Urothelium cell line (cell line): ENCODE measurements around the gene COL6A2.
"Not testable (repeated sequence)": the region's sequence is repeated elsewhere in the genome, so short reads cannot be mapped to it uniquely, and the experiment has no call there.

ENCODE experiments used
- DNase-seq: peaks from one replicate; pipeline ENCODE4 v3.0.0; 2011; ENCODE audit warnings: low spot score, mixed read lengths
- FAIRE-seq: peaks from 2 replicates; lab custom pipeline; 2011; peaks lifted over from hg19 to GRCh38; lab: Jason Lieb, UNC

COL6A2 gene

GRCh38 chr21:46097336-46098293, at the start of gene COL6A2:
COL6A2 (plus strand) TSS chr21:46098112.
- DNase-seq (peak; percentile 90), FAIRE-seq (peak; percentile 70)

DNA sequence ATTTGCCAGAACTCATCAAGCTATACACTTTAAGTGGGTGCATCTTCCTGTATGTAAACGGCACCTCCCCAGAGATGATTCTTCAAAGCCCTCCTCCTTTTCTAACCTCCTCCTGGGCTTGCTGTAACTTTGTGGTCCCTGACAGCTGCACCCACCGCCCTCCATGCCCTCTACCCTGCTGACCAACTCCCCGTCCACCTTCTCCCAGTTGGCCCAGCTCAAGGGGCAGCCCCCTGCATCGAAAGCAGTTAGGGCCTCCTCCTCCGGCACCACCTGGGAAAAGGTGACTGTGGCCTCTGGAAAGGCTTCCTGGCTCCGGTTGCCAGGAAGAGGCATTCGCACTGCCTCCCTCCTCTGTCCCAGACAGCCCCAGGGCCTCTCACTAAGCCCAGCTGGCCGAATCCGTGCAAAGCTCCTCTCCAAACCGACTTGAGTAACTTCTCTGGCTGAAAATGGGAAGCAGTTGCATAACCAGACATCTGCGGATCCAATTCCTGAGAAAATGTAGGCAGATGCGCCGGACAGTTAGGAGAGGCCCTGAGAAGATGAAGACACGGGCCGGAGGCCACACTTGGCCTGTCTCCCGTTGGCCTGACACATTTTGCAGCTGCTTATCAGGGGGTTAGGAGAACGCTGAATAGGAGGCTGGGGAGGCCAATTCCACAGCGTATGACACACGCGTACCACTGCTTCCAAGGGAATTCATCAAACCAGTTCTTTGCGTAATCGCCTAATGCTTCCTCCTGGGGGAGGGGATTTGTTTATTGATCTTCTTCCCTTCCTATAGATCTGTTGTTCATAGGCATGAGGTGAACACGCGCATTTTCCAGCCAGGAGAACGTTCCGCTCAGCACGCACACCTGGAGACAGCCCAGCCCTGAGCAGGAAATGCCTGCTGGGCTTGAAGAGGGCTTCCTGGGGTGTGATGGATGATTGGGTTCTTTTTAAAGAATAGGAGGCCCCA, 48.7 kb upstream of the COL6A2 start:
- FAIRE-seq = peak; percentile 73
- no peak for DNase-seq

DNA sequence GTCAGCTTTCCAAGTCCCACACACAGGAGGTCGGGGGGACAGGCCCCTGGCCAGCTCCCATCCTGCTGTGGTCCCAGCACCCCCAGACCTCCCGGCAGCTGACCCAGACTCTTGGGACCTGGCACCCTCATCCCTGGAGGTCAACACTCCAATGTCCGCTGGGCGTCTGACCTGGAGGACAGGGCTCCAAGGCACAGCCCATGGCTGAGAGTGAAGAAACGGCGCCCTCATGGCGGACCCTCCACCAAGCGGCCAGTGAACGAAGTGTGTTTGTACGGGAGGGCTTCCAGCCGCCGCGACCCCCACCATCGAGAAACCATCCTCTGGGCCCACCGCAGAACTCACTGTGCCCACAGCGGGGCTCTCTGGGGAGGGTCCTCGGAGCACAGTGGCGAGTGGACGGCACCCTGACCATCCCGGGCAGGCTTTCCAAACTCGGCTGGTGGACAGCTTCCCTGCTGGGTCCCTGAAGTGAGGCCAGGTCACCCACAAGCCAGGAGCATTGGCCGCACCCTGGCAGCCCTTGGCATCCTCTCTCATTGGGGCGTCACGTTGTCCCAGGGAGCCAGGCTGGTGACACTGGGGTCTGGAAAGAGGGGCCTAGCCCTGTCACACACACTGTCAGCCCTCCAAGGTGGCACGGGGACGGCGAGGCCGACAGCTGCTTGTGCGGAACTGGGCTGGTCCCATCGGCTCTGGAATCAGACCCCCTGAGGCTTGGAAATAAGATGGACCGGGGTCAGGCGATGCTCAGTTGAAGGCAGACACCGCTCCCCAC, 47.8 kb upstream of the COL6A2 start:
- DNase-seq (no peak), FAIRE-seq (no peak)

DNA sequence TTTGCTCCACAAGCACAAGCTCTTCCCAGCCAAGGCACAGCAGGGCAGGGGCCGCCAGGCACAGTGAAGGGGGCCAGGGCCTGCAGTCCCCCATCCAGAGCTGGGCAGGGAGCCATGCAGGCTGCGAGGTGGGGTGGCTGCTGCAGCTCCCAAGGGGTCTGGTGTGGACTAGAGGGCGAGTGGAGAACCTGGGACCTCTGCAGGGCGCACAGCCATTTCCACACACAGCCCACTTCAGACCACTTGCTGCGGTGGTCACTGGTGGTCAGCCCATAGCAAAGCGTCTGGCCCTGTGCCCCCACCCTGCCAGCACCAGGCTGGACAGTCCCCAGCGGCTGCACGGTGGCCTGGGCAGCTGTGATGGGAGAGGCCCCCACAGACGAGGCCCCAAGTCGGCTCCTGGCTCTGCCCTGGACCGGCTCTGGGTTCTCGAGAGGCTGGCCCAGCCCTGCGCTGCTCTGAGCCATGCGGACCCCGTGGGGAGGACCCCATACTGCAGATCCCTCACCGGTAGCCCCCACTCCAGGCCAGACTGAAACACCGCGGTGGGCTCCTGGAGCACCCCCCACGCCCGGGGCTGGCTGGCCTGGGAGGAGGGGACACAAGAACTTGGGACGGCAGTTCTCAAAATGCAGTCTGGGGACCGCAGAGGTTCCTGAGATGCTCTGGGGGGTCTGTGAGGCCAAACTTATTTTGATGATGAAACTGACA, 47.1 kb upstream of the COL6A2 start:
- DNase-seq (no peak), FAIRE-seq (no peak)

DNA sequence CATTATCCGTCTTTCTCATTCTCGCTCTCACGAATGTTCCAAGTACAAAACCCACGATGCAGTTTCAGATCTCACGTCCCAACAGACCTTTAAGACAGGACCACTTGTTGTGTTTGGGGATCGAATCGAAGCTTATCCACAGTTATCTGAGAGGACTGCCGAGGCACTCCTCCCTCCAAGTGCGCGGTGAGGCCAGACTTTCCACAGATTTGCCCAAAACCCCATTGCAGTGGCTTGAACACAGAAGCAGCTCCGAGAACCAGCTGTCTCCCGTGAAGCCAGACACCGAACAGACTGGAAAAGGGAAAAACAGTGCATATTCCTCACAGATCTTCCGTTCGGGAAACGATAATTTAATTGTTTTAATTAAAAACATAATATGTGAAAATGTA, 46.5 kb upstream of the COL6A2 start:
- FAIRE-seq = no peak

DNA sequence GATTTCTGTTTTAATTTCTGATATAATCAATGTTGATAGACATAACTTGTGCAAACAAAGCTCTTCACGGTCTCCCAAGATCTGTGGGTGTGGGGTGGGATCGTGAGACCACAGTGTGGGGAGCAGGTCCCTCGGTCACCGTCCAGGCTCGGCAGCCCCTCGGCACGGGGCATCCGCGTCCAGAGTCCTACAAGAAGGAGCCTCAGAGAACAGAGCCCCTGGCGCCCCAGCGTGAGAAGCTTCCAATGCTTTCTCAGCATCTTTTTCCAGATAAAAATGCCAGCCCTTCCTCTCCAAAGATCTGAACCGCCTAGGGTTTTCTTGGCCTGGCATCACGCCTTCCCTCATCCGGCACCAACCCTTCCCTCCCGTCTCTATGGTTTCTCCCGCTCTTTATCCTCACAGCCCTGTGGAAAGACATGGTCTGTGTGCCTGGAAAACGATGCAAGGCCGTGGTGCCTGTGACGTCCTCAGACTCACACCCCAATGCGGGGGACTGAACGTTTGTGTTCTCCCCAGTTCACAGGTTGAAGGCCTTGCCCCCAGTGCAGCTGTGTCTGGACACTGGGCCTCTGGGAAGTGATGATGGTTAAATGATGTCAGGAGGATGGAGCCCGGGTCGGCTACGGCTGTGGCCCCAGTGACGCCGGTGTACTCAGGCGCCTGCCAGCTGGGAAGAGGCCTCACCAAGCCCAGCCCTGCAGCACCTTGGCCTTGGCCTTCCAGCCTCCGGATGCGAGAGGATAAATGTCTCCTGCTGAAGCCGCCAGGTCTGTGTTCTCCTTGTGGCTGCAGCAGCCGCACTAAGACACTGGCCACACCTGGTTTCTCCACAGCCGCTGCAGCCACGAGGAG, 45.9 kb upstream of the COL6A2 start:
- DNase-seq = no peak
- no peak for FAIRE-seq

More for the DNA sequence above, 46.5 kb upstream of the COL6A2 start:
- DNase-seq = no peak

GRCh38 chr21:46052703-46053651, 44.9 kb upstream of the COL6A2 start:
- FAIRE-seq (peak; percentile 91), DNase-seq (peak; percentile 49)

- DNase-seq (no peak), FAIRE-seq (no peak)
These were observed 43.9 kb upstream of the COL6A2 start for GRCh38 chr21:46054031-46054430.

DNA sequence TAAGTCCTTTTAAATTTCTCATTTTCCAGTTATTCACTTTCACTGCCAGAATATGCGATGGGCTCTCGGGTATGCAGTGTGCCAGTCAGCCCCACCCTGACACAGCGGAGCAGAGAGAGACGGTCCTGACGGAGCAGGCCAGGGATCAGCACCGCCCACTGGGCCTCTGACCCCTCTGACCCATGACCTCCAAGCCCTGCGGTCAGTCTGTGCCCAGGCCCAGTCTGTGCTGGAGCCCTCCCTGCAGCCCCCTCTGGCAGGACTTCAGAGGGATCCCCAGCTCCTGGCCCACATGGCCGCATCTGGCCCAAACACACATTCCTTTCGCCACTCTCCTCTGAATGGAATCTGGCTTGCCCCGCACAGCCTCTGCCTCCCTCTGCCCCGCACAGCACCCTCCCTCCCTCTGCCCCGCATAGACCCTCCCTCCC, 43.4 kb upstream of the COL6A2 start:
- DNase-seq (no peak), FAIRE-seq (peak; percentile 99)

DNA sequence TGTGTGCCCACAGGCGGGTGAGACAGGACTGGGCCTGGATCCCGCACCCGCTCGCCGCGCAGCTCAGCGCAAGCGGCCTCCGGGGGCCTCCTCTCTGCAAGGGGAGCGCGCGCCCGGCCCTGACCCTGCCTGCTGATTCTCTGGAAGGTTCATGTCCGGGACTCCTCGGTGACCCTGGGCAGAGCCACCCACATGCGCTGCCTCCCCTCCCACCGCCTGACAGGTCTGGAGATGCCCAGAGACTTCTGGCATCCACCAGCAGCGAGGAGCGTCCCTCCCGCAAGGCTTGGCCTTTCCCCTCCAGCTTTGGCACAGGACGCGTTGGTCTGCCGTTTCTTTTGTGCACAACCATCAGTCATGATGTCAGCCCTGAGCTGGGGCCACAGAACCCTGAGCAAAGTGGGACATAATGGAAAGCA, 42.0 kb upstream of the COL6A2 start:
- no peak for DNase-seq
- FAIRE-seq = no peak

GRCh38 chr21:46056450-46056903, 41.4 kb upstream of the COL6A2 start:
- no peak for FAIRE-seq
- peak; percentile 35 for DNase-seq

GRCh38 chr21:46057111-46057709, 40.7 kb upstream of the COL6A2 start:
- no peak for DNase-seq
- FAIRE-seq = no peak

GRCh38 chr21:46057710-46058241, 40.1 kb upstream of the COL6A2 start:
- DNase-seq (no peak), FAIRE-seq (no peak)

DNA sequence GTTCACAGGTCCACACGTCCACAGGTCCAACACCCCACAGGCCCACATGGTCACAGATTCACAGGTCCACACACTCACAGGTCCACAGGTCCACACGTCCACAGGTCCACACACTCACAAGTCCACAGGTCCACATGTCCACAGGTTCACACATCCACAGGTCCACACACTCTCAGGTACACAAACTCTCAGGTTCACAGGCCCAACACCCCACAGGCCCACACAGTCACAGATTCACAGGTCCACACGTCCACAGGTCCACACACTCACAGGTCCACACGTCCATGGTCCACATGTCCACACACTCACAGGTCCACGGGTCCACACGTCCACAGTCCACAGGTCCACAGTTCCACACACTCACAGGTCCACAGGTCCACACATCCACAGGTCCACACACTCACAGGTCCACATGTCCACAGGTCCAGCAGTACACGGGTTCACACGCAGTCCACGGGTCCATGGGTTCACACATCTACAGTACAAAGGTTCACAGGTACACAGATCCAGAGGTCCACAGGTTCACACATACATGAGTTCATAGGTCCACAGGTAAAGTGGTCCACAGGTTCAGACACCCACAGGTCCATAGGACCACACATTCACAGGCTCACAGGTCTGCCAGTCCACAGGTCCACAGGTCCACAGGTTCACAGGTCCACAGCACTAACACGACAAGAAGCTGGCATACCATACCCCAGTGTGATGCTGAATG, 39.3 kb upstream of the COL6A2 start:
- DNase-seq = no peak
- FAIRE-seq = peak; percentile 91

- DNase-seq (no peak), FAIRE-seq (no peak)
These were observed 38.7 kb upstream of the COL6A2 start for GRCh38 chr21:46059195-46059594.

DNA sequence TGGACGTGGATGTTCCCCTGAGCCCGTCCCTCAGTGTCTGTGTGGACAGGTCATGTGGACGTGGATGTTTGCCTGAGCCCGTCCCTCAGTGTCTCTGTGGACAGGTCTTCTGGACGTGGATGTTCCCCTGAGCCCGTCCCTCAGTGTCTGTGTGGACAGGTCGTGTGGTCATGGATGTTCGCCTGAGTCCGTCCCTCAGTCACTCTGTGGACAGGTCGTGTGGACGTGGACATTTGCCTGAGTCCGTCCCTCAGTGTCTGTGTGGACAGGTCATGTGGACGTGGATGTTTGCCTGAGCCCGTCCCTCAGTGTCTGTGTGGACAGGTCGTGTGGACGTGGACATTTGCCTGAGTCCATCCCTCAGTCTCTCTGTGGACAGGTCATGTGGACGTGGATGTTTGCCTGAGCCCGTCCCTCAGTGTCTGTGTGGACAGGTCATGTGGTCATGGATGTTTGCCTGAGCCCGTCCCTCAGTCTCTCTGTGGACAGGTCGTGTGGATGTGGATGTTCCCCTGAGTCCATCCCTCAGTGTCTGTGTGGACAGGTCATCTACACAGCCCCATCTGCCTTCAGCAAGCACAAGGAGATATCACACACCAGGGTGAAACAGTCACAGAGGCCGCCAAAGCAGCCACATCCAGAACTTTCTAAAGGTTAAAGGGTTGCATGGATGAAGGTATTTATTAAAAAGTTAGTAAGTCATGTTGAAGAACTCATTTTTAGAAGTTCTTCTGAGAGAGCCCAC, 38.0 kb upstream of the COL6A2 start:
- not testable (repeated sequence) for DNase-seq
- peak; percentile 99 for FAIRE-seq
